WERI-Rb-1 (cell line): ENCODE measurements around the gene PIK3C2B.

Source experiments
- DNase-seq: peaks from one replicate; pipeline ENCODE4 v3.0.0-alpha.2; 2020
- H3K27ac ChIP-seq: fragments of 250-450 bp; sonication (Bioruptor Pico); 2 replicates; pipeline ENCODE4 v1.5.1; 2020; ENCODE audit warnings: mild to moderate bottlenecking, moderate library complexity
- H3K27me3 ChIP-seq: fragments of 250-450 bp; sonication (Bioruptor Pico); 2 replicates; pipeline ENCODE4 v1.5.1; 2021; ENCODE audit warnings: mild to moderate bottlenecking, low read depth, moderate library complexity; ENCODE audit not compliant: insufficient read depth, severe bottlenecking
- H3K36me3 ChIP-seq: fragments of 250-450 bp; sonication (Bioruptor Pico); 2 replicates; pipeline ENCODE4 v1.5.1; 2020; ENCODE audit warnings: mild to moderate bottlenecking, moderate library complexity
- H3K4me3 ChIP-seq: 2 replicates; pipeline ENCODE4 v1.5.1; 2011; ENCODE audit warnings: low read depth, mild to moderate bottlenecking, control low read depth, low read length
- H3K9me3 ChIP-seq: fragments of 250-450 bp; sonication (Bioruptor Pico); 2 replicates; pipeline ENCODE4 v1.5.1; 2021; ENCODE audit warnings: mild to moderate bottlenecking, moderate library complexity; ENCODE audit not compliant: severe bottlenecking
- TF ChIP-seq, protein P1 (sequence below): IDR thresholded peaks from 2 replicates; pipeline ENCODE4 v1.5.1; 2011; ENCODE audit warnings: low read depth, mild to moderate bottlenecking, control low read depth, inconsistent platforms, low read length

PIK3C2B gene

DNA sequence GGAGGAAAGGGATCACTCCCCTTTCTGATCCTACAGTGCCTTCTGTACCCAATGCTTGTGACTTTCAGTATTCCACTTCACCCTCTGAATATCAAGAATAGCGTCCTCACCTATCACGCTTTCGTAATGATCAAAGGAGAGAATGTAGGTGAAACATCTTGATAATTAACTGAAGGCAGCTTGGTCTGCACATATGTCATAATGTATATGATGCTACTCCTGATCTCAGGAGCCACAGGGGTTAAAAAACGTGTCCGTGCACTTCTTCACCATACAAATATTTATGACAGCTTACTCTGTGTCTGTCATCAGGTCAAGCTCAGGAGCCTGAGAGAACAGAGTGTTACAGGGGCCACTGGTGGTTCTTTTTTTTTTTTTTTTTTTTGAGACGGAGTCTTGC lies 1.2 kb upstream of the PIK3C2B start:
- TF ChIP-seq, protein P1, sequence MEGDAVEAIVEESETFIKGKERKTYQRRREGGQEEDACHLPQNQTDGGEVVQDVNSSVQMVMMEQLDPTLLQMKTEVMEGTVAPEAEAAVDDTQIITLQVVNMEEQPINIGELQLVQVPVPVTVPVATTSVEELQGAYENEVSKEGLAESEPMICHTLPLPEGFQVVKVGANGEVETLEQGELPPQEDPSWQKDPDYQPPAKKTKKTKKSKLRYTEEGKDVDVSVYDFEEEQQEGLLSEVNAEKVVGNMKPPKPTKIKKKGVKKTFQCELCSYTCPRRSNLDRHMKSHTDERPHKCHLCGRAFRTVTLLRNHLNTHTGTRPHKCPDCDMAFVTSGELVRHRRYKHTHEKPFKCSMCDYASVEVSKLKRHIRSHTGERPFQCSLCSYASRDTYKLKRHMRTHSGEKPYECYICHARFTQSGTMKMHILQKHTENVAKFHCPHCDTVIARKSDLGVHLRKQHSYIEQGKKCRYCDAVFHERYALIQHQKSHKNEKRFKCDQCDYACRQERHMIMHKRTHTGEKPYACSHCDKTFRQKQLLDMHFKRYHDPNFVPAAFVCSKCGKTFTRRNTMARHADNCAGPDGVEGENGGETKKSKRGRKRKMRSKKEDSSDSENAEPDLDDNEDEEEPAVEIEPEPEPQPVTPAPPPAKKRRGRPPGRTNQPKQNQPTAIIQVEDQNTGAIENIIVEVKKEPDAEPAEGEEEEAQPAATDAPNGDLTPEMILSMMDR = no peak
- DNase-seq = no peak
- H3K36me3 ChIP-seq = no peaks in the 10 kb centered on the region
- no peak overlapping the region for H3K4me3 ChIP-seq
- no peak overlapping the region for H3K27ac ChIP-seq
- H3K9me3 ChIP-seq = peaks cover 7% of the 10 kb centered on the region
- H3K27me3 ChIP-seq = peaks cover 74% of the 10 kb centered on the region

DNA sequence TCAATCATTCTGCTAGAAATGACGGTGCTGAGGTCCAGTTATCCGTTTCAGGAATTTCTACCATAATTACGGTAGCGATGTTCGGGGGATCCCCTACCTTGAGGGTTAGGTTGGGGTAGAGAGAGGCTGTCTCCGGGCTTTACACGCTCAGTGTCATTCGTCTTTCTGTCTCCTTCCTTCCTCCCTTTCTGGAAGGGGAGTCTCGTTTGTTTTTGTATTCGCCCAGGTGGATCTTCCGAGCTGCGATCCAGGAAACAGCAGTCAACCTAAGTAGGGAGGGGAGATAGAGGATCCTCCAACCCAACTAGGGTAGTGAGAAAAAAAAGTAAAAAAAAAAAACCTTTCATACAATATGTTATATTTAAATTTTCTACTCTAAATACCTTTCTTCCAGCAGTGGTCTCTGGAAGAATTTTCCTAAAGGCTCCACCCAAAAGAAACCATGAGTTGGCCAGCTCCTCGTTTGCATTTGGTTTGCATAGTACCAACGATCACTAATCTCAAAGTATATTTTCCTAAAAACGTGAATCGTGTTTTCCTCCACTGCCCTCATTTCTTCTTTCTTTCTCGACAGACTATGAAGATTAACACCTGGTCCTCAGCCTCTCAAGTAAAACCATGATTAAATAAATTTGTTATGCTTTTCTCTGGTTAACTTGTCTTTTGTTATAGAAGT lies 611 bp upstream of the PIK3C2B start:
- H3K36me3 ChIP-seq = no peaks in the 10 kb centered on the region
- no peak for DNase-seq
- peak overlapping the region; percentile 73 for H3K4me3 ChIP-seq
- H3K27ac ChIP-seq = no peak overlapping the region
- peaks cover 74% of the 10 kb centered on the region for H3K27me3 ChIP-seq
- peaks cover 3% of the 10 kb centered on the region for H3K9me3 ChIP-seq
- TF ChIP-seq, protein P1 = no peak

DNA sequence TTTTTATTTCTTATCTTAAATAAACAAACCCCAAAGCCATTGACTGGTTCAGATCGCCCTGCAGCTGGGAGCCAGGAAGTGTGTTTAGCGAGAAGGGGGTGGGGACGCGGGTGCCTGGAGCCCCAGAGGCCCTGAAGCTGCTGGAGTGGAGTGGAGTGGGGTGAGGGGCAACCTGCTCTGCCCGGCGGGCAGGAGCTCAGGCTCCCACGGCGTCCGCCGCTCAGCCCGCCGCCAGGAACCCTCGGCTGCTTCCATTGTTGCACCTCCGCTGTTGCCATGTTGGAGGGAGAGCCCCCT lies 673 bp downstream of the PIK3C2B start:
- Histone ChIP-seq H3K27ac (no peak overlapping the region), H3K27me3 (peaks cover 73% of the 10 kb centered on the region), H3K4me3 (peak overlapping the region; percentile 73), H3K36me3 (no peaks in the 10 kb centered on the region), H3K9me3 (no peaks in the 10 kb centered on the region)
- TF ChIP-seq, protein P1 = no peak
- peak; percentile 69 for DNase-seq

DNA sequence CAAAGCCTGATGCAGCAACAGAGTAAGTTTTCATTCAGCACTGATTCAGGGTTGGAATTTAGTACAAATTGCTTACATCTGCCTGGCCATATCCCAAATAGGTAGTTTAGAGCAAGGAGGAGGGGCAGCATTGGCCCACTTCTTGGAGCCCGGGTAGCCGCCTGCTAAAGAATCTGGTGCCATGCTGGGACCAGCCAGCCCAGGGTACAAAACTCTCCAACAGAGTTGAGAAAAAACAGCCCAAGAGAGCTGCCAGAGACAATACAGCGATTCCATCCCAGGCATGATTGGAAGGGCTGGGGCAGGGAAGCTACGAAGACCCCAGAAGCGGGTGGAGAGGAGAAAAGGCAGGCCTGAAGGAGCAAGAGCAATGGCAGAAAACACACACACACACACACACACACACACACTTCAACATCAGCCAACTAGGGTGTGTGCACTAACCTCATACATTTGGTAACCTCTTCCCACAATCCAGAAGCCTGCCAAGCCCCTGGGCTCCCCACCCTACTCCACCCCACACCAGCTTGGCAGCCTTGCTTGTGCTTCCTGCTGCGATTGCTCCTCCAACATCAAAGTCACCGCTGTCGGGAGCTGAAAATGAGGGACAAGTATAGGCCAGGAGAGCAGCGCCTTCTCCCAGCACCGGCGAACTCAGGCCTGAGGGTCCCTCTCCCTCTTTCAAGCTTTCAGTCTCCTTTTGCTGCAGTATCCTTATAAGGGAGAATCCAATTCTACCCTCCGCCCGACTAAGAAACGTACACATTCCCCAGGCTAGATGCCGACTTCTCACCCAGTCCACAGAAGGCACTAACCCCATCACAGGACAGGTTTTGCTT lies 1.2 kb downstream of the PIK3C2B start:
- no peak overlapping the region for H3K27ac ChIP-seq
- peak overlapping the region; percentile 73 for H3K4me3 ChIP-seq
- no peaks in the 10 kb centered on the region for H3K36me3 ChIP-seq
- no peaks in the 10 kb centered on the region for H3K9me3 ChIP-seq
- TF ChIP-seq, protein P1 = no peak
- peaks cover 67% of the 10 kb centered on the region for H3K27me3 ChIP-seq
- DNase-seq = no peak

DNA sequence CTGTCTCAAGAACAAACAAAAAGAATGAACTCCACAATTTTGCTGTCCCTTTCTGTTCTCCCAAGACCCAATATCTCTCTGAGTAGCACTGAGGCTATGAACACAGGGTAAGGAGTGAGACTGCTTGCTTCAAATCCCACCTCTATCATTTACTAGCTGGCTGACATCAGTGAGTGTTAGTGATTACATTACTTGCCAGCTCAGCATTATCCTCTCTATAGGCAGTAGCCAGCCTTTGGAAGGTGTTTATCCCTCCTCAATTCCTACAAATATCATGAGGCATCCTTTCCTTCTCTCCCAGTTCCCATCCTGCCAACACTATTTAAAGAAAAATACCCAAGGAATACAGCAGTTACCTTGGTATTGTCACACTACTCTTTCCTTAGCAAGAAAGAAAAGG lies 3.0 kb downstream of the PIK3C2B start:
- Histone ChIP-seq H3K9me3 (no peaks in the 10 kb centered on the region), H3K4me3 (no peak overlapping the region), H3K27ac (no peak overlapping the region), H3K36me3 (no peaks in the 10 kb centered on the region), H3K27me3 (peaks cover 50% of the 10 kb centered on the region)
- no peak for DNase-seq
- TF ChIP-seq, protein P1 = no peak
